HG03196 (cell line): Measurements from ENCODE around the gene PDSS2.
"Not testable (repeated sequence)": the region's sequence is repeated elsewhere in the genome, so short reads cannot be mapped to it uniquely, and the experiment has no call there.

ENCODE experiments used
- ATAC-seq: cut with Tn5 transposase; IDR thresholded peaks from one replicate; pipeline ENCODE4 v1.9.1; 2021; ENCODE audit not compliant: unreplicated experiment

The PDSS2 gene

GRCh38 chr6:107475826-107476225, 16.5 kb upstream of the PDSS2 start:
- ATAC-seq, result not testable (repeated sequence)

GRCh38 chr6:107475360-107475759, 16.0 kb upstream of the PDSS2 start:
- ATAC-seq, result not testable (repeated sequence)

- no peak for ATAC-seq
These were observed 14.3 kb upstream of the PDSS2 start for GRCh38 chr6:107473660-107474059.

GRCh38 chr6:107470364-107470763, 11.0 kb upstream of the PDSS2 start:
- ATAC-seq, result no peak

- no peak for ATAC-seq
These were observed 6.7 kb upstream of the PDSS2 start for GRCh38 chr6:107466062-107466461.

GRCh38 chr6:107460083-107460631, 793 bp upstream of the PDSS2 start:
- no peak for ATAC-seq

GRCh38 chr6:107458672-107459282, 587 bp downstream of the PDSS2 start:
- peak; percentile 15 for ATAC-seq

GRCh38 chr6:107448776-107449175, 10.6 kb downstream of the PDSS2 start:
- no peak for ATAC-seq

GRCh38 chr6:107447663-107448216, 11.6 kb downstream of the PDSS2 start:
- no peak for ATAC-seq

- no peak for ATAC-seq
These were observed 15.1 kb downstream of the PDSS2 start for GRCh38 chr6:107444277-107444676.

- ATAC-seq, result no peak
These were observed 15.6 kb downstream of the PDSS2 start for GRCh38 chr6:107443608-107444267.

GRCh38 chr6:107442938-107443607, 16.3 kb downstream of the PDSS2 start:
- ATAC-seq, result no peak

GRCh38 chr6:107441682-107442081, 17.7 kb downstream of the PDSS2 start:
- no peak for ATAC-seq

- ATAC-seq, result no peak
These were observed 18.4 kb downstream of the PDSS2 start for GRCh38 chr6:107440936-107441335.

GRCh38 chr6:107439406-107439805, 20.0 kb downstream of the PDSS2 start:
- no peak for ATAC-seq

- no peak for ATAC-seq
These were observed 21.7 kb downstream of the PDSS2 start for GRCh38 chr6:107437691-107438090.

- ATAC-seq, result no peak
These were observed 22.5 kb downstream of the PDSS2 start for GRCh38 chr6:107436881-107437280.

- no peak for ATAC-seq
These were observed 23.6 kb downstream of the PDSS2 start for GRCh38 chr6:107435798-107436197.

GRCh38 chr6:107434812-107435211, 24.6 kb downstream of the PDSS2 start:
- ATAC-seq, result no peak

- not testable (repeated sequence) for ATAC-seq
These were observed 33.4 kb downstream of the PDSS2 start for GRCh38 chr6:107425951-107426350.

- ATAC-seq, result no peak
These were observed 35.8 kb downstream of the PDSS2 start for GRCh38 chr6:107423474-107423990.
